Measurements from ENCODE around the gene TSC22D2.

The TSC22D2 gene

DNA sequence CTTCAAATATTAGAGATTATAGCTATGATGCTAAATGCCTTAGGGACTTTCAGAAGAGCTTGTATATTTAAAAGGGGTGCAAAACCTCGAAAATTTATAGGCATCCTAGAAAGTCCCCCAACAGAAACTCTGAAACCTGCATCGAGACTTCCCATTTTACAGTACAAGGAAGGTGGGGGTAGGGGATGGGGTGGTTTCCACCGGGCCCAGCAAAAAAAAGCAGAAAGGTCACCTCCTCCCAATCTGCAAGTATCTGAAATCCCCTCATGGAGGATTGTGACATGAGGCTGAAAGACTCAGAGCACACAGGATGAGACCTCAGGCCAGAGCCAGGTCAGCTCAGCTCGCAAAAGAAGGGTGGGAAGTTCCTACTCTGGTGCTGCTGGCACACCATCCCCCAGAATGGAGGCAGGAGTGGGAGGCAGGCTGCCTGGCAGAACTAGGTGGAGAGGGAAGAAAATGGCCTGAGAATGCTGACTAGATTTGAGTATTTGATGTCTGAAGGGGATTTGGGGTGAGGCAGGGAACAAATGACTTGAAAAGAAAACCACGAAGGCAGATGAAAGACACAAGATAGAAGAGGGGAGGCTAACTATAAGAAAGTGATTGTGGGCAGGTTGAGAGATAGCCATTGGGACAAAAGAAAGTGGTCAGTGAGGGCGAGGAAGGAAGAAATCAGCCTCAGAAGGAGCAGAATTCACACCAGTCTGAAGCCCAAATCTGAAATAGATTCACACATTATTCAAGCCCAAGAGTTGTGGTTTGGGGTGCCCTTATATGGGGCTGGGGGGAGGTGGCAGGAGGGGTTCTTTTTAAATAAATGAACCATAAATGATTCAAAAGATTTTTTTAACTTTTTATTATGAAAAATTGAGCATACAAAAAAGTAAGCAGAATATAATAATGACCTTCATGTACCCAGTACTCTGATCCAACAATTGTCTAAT is 22.5 kb upstream of the TSC22D2 start:
- peak; percentile 22 for DNase-seq

DNA sequence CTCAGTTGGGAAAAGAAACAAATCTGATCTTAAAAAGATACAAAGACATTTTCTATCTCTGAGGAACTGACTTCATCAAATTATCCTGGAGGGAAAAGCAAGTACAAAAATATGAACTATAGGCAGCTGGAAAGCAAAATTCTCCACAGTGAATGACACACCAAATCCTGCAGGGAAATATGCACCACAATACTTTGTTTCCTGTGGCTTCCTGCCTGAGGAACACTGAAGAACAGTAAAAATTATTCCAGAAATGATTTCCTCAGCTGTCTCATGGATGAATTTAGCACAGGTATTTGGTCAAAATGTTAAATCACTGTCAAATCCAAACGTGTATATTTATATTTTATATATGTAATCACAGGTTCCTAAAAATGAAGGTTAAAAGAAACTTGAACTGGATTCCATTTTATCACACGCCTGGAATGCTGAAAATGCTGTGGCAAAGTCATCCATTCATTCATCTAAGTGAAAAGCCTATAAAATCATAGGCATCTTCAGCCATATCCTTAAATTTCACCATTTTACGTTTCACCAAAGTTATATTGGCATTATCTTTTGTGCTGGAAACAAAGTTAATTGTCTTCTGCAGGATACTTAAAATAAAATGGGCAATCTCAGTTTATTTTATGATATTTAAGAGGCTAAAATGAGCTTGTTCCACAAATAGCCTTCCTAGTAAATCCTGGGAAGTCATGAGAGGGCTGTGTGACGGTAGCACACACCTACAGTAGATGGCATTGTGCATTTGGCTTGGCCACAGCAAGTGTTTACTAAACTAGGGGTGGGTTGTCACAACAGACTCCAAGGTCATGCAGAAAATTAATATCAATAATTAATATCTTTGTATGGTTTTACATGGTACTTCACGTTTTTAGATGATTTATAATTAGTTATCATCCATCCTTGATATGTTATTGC is 19.3 kb upstream of the TSC22D2 start:
- no peak for DNase-seq

- no peak for DNase-seq
Observed at GRCh38 chr3:150390087-150390486, 18.0 kb upstream of the TSC22D2 start.

GRCh38 chr3:150391161-150391560 is 16.9 kb upstream of the TSC22D2 start:
- DNase-seq, result peak; percentile 6

DNA sequence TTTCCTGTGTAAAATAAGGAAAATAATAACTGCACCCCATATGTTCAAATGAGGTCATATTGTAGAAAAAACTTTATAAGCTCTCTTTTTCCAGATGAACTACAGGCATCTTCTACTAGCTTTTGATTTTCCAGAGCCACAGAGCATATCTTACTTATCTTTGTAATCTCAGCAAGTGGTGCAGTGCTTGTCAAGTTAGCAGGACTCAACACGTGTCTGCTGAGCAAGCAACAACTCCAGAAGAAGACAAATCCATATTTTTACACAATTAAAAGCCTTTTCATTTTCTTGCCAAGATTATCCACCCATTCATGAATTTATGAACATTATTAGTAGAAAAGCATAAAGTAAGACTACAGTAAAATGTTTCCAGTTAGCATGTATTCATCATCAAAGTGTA is 14.4 kb upstream of the TSC22D2 start:
- no peak for DNase-seq

DNA sequence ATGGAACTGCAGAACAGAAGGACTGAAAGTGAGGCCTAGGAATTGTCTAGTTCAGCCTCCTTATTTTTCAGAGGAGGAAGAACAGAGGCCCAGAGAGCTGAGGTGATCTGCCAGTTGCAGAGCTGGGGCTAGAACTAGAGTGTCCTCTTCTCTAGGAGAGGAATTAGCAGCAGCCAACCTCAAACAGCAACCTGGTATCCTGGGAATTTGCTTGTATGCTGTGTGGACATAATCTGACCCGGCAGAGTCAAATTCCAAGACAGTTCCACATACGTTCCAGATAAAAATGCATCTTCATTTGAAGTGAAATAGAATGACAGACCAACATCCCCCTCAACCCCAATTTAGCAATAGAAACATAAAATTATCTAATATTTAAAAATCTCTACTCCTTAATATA is 13.5 kb upstream of the TSC22D2 start:
- no peak for DNase-seq

- DNase-seq, result no peak
Observed at GRCh38 chr3:150396491-150396890, 11.6 kb upstream of the TSC22D2 start.

GRCh38 chr3:150396956-150397550 is 11.0 kb upstream of the TSC22D2 start:
- no peak for DNase-seq

DNA sequence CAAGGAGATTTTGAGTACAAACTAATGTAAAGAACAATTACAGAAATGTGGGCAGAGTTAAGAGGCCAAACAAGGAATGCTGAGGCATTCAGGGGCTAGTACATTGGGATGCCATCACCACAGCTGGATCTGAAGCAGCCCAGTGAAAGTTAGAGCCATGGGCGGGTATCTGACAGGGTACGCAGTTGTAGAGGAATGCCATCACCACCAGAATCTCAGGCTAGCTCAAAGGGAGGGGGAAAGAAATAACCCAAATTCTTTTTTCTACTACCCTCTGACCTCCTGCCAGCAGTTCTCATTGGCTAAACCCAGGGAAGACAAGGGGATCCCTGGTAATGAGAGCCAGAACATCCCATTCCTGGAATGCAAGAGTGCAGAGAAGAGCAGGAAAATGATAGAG is 9.0 kb upstream of the TSC22D2 start:
- no peak for DNase-seq

DNA sequence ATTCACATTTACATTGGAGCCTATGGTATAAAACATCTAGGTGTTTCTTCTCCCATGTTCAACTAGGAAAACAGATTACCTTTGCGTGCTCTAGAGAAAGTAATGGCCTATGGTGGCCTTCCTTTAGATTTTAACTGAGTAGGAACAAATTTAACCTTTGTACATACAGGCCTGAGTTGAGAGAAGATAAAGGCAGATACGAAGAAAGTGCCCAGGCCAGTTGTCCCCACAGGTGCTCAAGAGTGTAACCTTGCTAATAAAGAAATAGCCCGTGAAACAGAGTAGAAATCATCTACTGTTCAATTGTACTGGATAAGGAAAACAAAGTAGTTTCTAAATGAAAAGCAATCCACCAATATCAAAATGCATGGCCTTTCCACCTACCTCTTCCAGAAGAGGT is 6.8 kb upstream of the TSC22D2 start:
- DNase-seq, result no peak

DNA sequence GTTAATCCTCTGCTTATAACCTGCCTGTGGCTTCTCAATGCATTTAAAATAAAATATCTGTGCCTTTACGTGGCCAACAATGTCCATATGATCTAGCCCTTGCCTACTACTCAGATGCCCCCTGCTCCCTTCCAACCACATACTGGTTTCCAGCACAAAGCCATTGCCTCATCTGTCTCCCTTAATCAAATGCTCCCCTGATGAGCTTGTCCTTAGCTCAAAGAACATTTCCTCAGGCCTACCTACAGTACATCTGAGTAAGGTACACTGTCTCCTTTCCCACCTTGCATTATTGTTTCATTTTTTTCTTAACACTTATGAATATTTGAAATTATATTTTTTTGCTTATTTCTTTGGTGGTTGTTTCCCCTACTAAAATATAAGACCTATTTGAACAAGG is 5.9 kb upstream of the TSC22D2 start:
- no peak for DNase-seq

DNA sequence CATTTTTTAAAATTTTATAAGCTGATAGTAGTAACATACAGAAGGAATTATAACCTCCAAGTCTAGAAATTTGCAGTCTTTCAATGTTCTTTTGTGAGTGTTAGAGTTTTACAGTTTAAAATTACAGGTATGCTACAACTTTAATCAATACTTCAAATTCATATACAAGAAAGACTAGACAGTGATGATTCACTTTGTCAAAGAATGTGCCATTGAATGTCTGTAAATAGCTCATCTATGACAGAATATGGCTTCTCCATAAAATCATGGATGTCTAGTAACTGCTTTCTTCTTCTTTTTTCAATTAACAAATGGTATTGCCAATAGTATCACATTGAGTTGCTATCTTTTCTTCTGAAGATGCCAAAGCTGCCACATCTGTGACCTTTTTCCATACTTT is 4.1 kb upstream of the TSC22D2 start:
- no peak for DNase-seq

- no peak for DNase-seq
Observed at GRCh38 chr3:150407051-150407807, 869 bp upstream of the TSC22D2 start.

- DNase-seq, result peak; percentile 87
Observed at GRCh38 chr3:150407808-150408220, 284 bp upstream of the TSC22D2 start.

- peak; percentile 56 for DNase-seq
Observed at GRCh38 chr3:150409125-150409511, 1.0 kb downstream of the TSC22D2 start.

DNA sequence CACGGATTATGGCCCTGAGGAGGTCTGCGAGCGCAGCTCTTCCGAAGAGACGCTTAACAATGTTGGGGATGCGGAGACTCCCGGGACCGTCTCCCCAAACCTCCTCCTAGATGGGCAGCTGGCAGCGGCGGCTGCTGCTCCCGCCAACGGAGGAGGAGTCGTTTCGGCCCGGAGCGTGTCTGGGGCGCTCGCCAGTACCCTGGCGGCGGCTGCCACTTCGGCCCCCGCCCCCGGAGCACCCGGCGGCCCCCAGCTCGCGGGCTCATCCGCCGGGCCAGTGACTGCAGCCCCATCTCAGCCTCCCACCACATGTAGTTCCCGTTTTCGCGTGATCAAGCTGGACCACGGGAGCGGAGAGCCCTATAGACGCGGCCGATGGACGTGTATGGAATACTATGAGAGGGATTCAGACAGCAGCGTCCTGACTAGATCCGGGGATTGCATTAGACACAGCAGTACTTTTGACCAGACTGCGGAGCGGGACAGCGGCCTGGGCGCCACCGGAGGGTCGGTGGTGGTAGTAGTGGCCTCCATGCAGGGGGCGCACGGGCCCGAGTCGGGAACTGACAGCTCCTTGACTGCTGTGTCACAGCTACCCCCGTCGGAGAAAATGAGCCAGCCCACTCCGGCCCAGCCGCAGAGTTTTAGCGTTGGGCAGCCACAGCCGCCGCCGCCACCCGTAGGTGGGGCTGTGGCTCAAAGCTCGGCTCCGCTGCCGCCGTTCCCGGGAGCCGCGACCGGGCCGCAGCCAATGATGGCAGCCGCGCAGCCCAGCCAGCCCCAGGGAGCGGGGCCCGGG is 1.6 kb downstream of the TSC22D2 start:
- peak; percentile 85 for DNase-seq

DNA sequence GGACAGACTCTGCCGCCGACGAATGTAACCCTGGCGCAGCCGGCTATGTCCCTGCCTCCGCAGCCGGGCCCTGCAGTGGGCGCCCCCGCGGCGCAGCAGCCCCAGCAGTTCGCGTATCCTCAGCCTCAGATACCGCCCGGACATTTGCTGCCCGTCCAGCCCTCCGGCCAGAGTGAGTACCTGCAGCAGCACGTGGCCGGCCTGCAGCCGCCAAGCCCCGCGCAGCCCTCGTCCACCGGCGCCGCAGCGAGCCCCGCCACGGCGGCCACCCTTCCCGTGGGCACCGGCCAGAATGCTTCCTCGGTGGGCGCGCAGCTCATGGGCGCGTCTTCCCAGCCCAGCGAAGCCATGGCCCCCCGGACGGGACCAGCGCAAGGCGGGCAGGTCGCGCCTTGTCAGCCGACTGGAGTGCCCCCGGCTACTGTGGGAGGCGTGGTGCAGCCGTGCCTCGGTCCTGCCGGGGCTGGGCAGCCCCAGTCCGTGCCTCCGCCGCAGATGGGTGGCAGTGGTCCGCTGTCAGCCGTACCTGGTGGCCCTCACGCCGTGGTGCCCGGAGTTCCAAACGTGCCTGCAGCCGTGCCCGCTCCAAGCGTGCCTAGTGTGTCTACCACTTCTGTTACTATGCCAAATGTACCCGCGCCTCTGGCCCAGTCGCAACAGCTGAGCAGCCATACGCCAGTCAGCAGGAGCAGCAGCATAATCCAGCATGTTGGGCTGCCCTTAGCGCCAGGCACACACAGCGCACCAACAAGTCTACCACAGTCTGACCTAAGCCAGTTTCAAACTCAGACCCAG is 2.4 kb downstream of the TSC22D2 start:
- peak; percentile 13 for DNase-seq

DNA sequence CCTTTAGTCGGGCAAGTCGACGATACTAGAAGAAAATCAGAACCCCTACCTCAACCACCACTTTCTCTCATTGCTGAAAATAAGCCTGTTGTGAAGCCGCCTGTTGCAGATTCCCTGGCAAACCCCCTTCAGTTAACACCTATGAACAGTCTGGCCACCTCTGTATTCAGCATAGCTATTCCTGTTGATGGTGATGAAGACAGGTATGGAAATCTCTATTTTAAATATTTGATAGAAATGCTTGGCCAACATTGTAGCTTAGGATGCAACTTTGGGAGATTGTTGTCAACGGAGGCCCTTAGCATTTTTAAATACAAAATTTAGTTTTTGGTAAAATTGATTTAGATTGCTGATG is 3.0 kb downstream of the TSC22D2 start:
- no peak for DNase-seq

- DNase-seq, result peak; percentile 27
Observed at GRCh38 chr3:150411546-150411945, 3.4 kb downstream of the TSC22D2 start.

- DNase-seq, result peak; percentile 27
Observed at GRCh38 chr3:150411976-150412375, 3.9 kb downstream of the TSC22D2 start.

Data from OCI-M1 (cell line).